C4-2B (cell line): ENCODE measurements around the gene THADA.

ENCODE experiments used
- H3K27ac ChIP-seq: fragments of 450-650 bp; 2 replicates; pipeline ENCODE4 v1.5.1; 2017
- ZFX ChIP-seq: fragments of 450-650 bp; IDR thresholded peaks from 2 replicates; pipeline ENCODE4 v1.6.1; 2017
- TF ChIP-seq, protein P1 (sequence below): fragments of 450-650 bp; conservative IDR thresholded peaks from 2 replicates; pipeline ENCODE4 v1.5.1; 2017; ENCODE audit warnings: mild to moderate bottlenecking

THADA gene

DNA sequence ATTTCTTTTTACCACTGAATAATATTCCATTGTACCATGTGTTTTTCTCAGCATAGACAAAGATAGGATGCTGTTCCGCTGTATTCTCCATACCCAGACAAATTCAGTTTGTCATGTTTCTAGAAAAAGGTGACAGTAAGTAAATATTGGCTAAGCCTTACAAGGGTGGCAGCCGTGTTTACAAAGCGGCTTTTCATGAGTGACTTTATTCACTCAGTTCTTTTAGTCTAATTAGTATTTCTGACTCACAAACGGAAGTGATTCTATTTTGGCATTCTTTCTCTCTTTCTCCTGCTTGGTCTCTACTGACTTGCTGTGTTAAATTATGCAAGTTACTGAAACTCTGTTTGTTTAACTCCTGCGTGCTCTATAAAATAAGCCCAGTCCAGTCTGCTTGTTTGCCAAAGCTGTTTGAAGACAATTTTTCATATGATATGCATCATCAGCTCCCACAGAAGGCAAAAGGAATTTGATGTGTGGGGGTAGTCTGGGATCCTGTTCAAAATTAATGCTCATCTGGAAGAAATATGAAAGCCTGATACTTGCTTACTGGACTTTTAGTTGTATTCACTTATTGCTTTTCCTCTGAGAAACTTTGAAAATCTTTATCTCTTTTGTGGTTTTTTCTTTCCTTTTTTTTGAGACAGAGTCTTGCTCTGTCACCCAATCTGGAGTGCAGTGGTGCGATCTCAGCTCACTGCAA, 38.9 kb upstream of the THADA start:
- TF ChIP-seq, protein P1, sequence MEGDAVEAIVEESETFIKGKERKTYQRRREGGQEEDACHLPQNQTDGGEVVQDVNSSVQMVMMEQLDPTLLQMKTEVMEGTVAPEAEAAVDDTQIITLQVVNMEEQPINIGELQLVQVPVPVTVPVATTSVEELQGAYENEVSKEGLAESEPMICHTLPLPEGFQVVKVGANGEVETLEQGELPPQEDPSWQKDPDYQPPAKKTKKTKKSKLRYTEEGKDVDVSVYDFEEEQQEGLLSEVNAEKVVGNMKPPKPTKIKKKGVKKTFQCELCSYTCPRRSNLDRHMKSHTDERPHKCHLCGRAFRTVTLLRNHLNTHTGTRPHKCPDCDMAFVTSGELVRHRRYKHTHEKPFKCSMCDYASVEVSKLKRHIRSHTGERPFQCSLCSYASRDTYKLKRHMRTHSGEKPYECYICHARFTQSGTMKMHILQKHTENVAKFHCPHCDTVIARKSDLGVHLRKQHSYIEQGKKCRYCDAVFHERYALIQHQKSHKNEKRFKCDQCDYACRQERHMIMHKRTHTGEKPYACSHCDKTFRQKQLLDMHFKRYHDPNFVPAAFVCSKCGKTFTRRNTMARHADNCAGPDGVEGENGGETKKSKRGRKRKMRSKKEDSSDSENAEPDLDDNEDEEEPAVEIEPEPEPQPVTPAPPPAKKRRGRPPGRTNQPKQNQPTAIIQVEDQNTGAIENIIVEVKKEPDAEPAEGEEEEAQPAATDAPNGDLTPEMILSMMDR = no peak
- TF ChIP-seq ZFX = no peak
- H3K27ac ChIP-seq = peak overlapping the region; percentile 59

DNA sequence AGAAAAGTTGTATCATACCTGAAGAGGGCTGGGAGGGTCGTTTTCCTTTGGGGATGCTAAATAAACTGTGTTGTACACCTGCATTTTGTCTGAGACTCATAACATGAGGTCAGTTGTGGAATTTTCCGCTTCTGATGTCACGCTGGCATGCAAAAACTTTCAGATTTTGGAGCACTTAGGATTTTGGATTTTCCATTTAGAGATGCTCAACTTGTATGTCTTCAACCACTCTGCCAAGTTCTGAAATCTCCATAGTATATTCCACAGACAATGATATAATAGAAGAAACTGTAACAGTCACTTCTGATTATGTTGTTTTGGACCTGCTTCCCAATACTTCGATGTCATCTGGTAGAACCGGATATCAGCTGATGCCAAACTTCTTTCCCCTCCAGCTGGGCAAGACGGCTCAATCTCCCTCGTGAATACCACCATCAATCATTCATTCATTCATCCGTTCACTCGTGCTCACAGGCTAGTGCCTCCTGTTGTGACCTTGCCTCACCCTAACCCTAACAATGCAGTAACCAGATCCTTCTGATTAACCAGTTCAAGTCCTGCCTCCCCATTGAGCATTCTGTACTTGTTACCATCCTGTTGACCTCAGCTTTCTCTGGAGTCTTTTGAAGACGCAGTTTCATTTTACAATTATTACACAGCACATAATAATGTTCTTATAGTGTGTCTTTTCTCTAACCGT, 35.9 kb upstream of the THADA start:
- H3K27ac ChIP-seq = no peak overlapping the region
- TF ChIP-seq, protein P1 = no peak
- no peak for TF ChIP-seq ZFX

DNA sequence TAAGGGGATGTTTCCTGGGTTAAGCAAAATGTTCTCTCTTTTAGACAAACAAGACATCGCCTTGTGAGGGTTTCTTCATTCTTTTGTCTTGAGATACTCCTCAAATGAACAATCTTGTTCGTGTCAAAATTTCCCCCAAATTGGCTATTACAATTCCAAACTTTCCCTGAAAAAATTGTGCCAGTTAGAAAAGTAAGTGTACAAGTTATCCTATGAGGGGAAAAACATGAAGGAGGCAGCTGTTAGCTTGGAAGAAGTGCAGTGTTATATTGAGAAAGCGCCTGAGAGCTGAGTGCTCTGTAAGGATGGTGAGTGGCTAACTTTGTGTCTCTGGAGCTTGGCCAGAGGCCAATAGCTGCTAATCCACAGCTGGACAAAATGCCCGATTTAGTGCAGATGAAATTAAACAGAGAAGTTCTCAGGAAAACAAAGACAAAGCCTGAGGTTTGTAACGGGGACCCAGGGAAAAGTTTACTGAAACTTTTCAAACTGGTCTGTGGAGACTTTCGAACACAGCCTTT, 27.2 kb upstream of the THADA start:
- TF ChIP-seq ZFX = no peak
- TF ChIP-seq, protein P1 = no peak
- no peak overlapping the region for H3K27ac ChIP-seq

DNA sequence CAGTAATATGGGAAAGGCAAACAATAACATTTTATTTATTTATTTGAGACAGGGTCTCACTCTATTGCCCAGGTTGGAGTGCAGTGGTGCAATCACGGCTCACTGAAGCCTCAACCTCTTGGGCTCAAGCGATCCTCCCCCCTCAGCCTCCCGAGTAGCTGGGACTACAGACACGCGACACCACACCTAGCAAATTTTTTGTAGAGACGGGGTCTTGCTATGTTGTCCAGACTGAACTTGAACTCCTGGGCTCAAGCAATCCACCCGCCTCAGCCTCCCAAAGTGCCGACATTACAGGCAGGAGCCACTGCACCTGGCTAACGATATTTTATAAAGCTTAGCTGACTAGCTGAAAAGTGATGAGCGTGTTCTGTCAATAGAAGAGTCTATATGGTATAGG, 23.7 kb upstream of the THADA start:
- H3K27ac ChIP-seq = no peak overlapping the region

DNA sequence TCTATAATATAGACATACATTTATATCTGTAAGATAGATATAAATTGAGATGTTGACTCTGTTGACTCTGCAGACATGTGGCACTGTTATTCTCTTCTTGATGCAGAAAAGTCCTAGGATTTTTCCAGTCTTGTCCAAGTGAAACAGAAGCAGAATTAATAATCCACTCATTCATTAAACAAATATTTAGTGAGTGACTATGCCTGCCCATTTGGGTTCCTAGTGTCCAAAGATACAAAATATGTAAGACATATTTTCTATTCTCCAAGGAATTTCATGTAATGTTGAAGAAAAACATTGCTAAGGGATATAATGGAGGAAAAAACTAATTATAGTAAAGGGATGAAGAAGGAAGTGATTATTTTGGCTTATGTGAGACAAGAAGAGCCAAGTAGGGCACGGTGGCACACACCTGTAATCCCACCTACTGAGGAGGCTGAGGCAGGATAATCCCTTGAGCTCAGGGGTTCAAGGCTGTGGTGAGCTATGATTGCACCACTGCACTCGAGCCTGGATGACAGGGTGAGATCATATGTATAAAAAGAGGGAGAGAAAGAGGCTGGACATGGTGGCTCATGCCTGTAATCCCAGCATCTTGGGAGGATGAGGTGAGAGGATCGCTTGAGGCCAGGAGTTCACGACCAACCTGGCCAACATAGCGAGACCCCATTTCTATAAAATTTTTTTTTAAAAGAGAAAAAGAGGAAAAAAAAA, 21.3 kb upstream of the THADA start:
- no peak for TF ChIP-seq ZFX
- TF ChIP-seq, protein P1 = no peak
- no peak overlapping the region for H3K27ac ChIP-seq

More for the DNA sequence above, 23.7 kb upstream of the THADA start:
- no peak for TF ChIP-seq ZFX
- TF ChIP-seq, protein P1 = no peak

DNA sequence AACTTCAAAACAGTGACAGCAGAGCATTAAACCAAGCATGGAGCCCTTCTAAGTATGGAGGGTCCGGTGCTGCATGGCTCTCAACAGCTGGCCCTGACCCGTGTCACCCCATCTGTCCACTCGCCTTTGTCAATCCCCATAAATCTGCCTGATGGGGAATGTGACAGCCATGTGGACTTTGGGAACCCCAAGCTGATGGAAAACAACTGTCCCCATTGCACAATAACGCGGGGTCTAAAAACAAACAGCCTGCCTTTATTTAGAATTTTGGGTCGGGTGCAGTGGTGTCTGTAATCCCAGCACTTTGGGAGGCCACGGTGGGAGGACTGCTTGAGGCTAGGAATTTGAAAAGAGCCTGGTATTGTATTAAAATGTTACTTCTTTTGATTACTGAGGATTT, 17.1 kb upstream of the THADA start:
- H3K27ac ChIP-seq = no peak overlapping the region
- TF ChIP-seq, protein P1 = no peak
- TF ChIP-seq ZFX = no peak
